AG10803 (cell line): ENCODE data around the gene CDKN2B.

Experiments used
- DNase-seq: peaks from one replicate; pipeline ENCODE4 v3.0.0; 2010; ENCODE audit warnings: low read depth
- H3K4me3 ChIP-seq: 2 replicates; pipeline ENCODE4 v1.5.1; 2011; ENCODE audit warnings: mild to moderate bottlenecking, low read length, control low read depth
- CTCF ChIP-seq: conservative IDR thresholded peaks from 2 replicates; pipeline ENCODE4 v1.5.1; 2011; ENCODE audit warnings: mild to moderate bottlenecking, low read length, control low read depth, inconsistent platforms

Gene CDKN2B

GRCh38 chr9:22035591-22036011, 26.5 kb upstream of the CDKN2B start:
- no peak for TF ChIP-seq CTCF
- peak; percentile 41 for DNase-seq
- H3K4me3 ChIP-seq = no peak overlapping the region

- no peak overlapping the region for H3K4me3 ChIP-seq
- TF ChIP-seq CTCF = no peak
- DNase-seq = no peak
Observed at GRCh38 chr9:22033012-22033630, 24.0 kb upstream of the CDKN2B start.

- no peak overlapping the region for H3K4me3 ChIP-seq
- no peak for DNase-seq
- no peak for TF ChIP-seq CTCF
Observed at GRCh38 chr9:22031655-22032411, 22.7 kb upstream of the CDKN2B start.

- peak; percentile 77 for DNase-seq
- TF ChIP-seq CTCF = no peak
- no peak overlapping the region for H3K4me3 ChIP-seq
Observed at GRCh38 chr9:22030101-22030598, 21.0 kb upstream of the CDKN2B start.

GRCh38 chr9:22029231-22029630, 20.1 kb upstream of the CDKN2B start:
- H3K4me3 ChIP-seq = no peak overlapping the region
- TF ChIP-seq CTCF = no peak
- DNase-seq = no peak

GRCh38 chr9:22028394-22028793, 19.3 kb upstream of the CDKN2B start:
- TF ChIP-seq CTCF = no peak
- no peak overlapping the region for H3K4me3 ChIP-seq

GRCh38 chr9:22026696-22027095, 17.6 kb upstream of the CDKN2B start:
- no peak for TF ChIP-seq CTCF
- DNase-seq = no peak
- H3K4me3 ChIP-seq = no peak overlapping the region

More at GRCh38 chr9:22028394-22028793, 19.3 kb upstream of the CDKN2B start:
- DNase-seq = no peak
